K562 (cell line): ENCODE data around the gene ASB17. TPM values are rescaled to one million over a fixed set of nuclear protein-coding genes. Genes with fewer than 3 reads are reported as not detected.

Experiments used
- polyA plus RNA-seq, 8 experiments: library from polyadenylated mRNA; depleted of rRNA in 4 of 8; stranded (reverse) in 5 of 8; unstranded in 3 of 8; fragments of >200 nt; fragmentation: Nextera tagmentation in 2 of 8; fragmentation: Illumina TruSeq in 1 of 8; extraction: Ambion mirVana in 2 of 8; extraction: Trizol in 1 of 8; gene quantifications; 2 replicates each; pipeline versions ENCODE4 v1.2.1 to v1.2.3, GENCODE V29; 2011 to 2014; ENCODE audit warnings: inconsistent platforms in 1 of 8, missing spikeins in 1 of 8
- total RNA-seq, 7 experiments: library from RNA; depleted of rRNA in 6 of 7; stranded (reverse); fragments of >200 nt in 6 of 7; fragmentation: Illumina TruSeq in 2 of 7; extraction: Trizol in 2 of 7; gene quantifications; 2 replicates each; pipeline versions ENCODE4 v1.2.1 to v1.2.3, GENCODE V29; 2011 to 2021; ENCODE audit warnings: low replicate concordance in 1 of 7

ASB17 gene
- total and polyA plus RNA-seq, 9 of the 15 experiments (the other 6 are each of a cell fraction or from before 2014, with no cell fraction given): not detected

Other genes starting within 250 kb of the ASB17 start
- 80.6 and 109 TPM in 2 replicates for gene ACADM, start 207.7 kb downstream of the ASB17 start, total RNA-seq (2014; rRNA removed)
- 128 and 155 TPM in 2 replicates for gene ACADM, start 207.7 kb downstream of the ASB17 start, total RNA-seq (2014; rRNA removed; fragmentation: Illumina TruSeq; extraction: Trizol)
- 121 and 128 TPM in 2 replicates for gene ACADM, start 207.7 kb downstream of the ASB17 start, total RNA-seq (2015; rRNA removed; fragmentation: Illumina TruSeq; extraction: Trizol)
- gene ACADM, start 207.7 kb downstream of the ASB17 start, total RNA-seq (2021): 77.8 and 82.5 TPM in 2 replicates
- 83.6 and 123 TPM in 2 replicates for gene ACADM, start 207.7 kb downstream of the ASB17 start, polyA plus RNA-seq (2011; rRNA removed)
- 128 and 146 TPM in 2 replicates for gene ACADM, start 207.7 kb downstream of the ASB17 start, polyA plus RNA-seq (2014; fragmentation: Illumina TruSeq; extraction: Trizol)
- 100 to 1,000 TPM; 103 to 119 TPM for gene ACADM, start 207.7 kb downstream of the ASB17 start, polyA plus RNA-seq (2014; fragmentation: Nextera tagmentation; extraction: Ambion mirVana)
- 130 and 156 TPM in 2 replicates for gene ACADM, start 207.7 kb downstream of the ASB17 start, polyA plus RNA-seq (2014; rRNA removed)
- 140 and 148 TPM in 2 replicates for gene RABGGTB, start 146.1 kb downstream of the ASB17 start, total RNA-seq (2014; rRNA removed)
- gene RABGGTB, start 146.1 kb downstream of the ASB17 start, total RNA-seq (2014; rRNA removed; fragmentation: Illumina TruSeq; extraction: Trizol): 354 and 388 TPM in 2 replicates
- 259 and 301 TPM in 2 replicates for gene RABGGTB, start 146.1 kb downstream of the ASB17 start, total RNA-seq (2015; rRNA removed; fragmentation: Illumina TruSeq; extraction: Trizol)
- gene RABGGTB, start 146.1 kb downstream of the ASB17 start, total RNA-seq (2021): 166 and 180 TPM in 2 replicates
- gene RABGGTB, start 146.1 kb downstream of the ASB17 start, polyA plus RNA-seq (2011; rRNA removed): 230 and 328 TPM in 2 replicates
- 184 and 206 TPM in 2 replicates for gene RABGGTB, start 146.1 kb downstream of the ASB17 start, polyA plus RNA-seq (2014; fragmentation: Illumina TruSeq; extraction: Trizol)
- 100 to 1,000 TPM; 177 to 180 TPM for gene RABGGTB, start 146.1 kb downstream of the ASB17 start, polyA plus RNA-seq (2014; fragmentation: Nextera tagmentation; extraction: Ambion mirVana)
- 265 and 294 TPM in 2 replicates for gene RABGGTB, start 146.1 kb downstream of the ASB17 start, polyA plus RNA-seq (2014; rRNA removed)
- gene MSH4, start 135.5 kb downstream of the ASB17 start, total RNA-seq (2014; rRNA removed): 0.04 TPM in 1 of 2 replicates, not detected in the other
- 0.06 and 0.07 TPM in 2 replicates for gene MSH4, start 135.5 kb downstream of the ASB17 start, total RNA-seq (2014; rRNA removed; fragmentation: Illumina TruSeq; extraction: Trizol)
- 0.11 and 0.18 TPM in 2 replicates for gene MSH4, start 135.5 kb downstream of the ASB17 start, total RNA-seq (2015; rRNA removed; fragmentation: Illumina TruSeq; extraction: Trizol)
- gene MSH4, start 135.5 kb downstream of the ASB17 start, total RNA-seq (2021): 0.13 and 0.16 TPM in 2 replicates
- gene MSH4, start 135.5 kb downstream of the ASB17 start, polyA plus RNA-seq (2011; rRNA removed): 0.04 and 0.08 TPM in 2 replicates
- gene MSH4, start 135.5 kb downstream of the ASB17 start, polyA plus RNA-seq (2014; fragmentation: Illumina TruSeq; extraction: Trizol): not detected in 2 replicates
- not detected for gene MSH4, start 135.5 kb downstream of the ASB17 start, polyA plus RNA-seq (2014; fragmentation: Nextera tagmentation; extraction: Ambion mirVana)
- gene MSH4, start 135.5 kb downstream of the ASB17 start, polyA plus RNA-seq (2014; rRNA removed): 0.12 TPM in 1 of 2 replicates, not detected in the other
- not detected in 2 replicates for gene ST6GALNAC3, start 142.3 kb upstream of the ASB17 start, total RNA-seq (2014; rRNA removed)
- gene ST6GALNAC3, start 142.3 kb upstream of the ASB17 start, total RNA-seq (2014; rRNA removed; fragmentation: Illumina TruSeq; extraction: Trizol): 0.18 and 0.19 TPM in 2 replicates
- 0.04 TPM in 1 of 2 replicates, not detected in the other for gene ST6GALNAC3, start 142.3 kb upstream of the ASB17 start, total RNA-seq (2015; rRNA removed; fragmentation: Illumina TruSeq; extraction: Trizol)
- gene ST6GALNAC3, start 142.3 kb upstream of the ASB17 start, total RNA-seq (2021): 0.29 and 0.31 TPM in 2 replicates
- not detected in 2 replicates for gene ST6GALNAC3, start 142.3 kb upstream of the ASB17 start, polyA plus RNA-seq (2011; rRNA removed)
- gene ST6GALNAC3, start 142.3 kb upstream of the ASB17 start, polyA plus RNA-seq (2014; fragmentation: Illumina TruSeq; extraction: Trizol): not detected in 2 replicates
- gene ST6GALNAC3, start 142.3 kb upstream of the ASB17 start, polyA plus RNA-seq (2014; fragmentation: Nextera tagmentation; extraction: Ambion mirVana): not detected
- not detected in 2 replicates for gene ST6GALNAC3, start 142.3 kb upstream of the ASB17 start, polyA plus RNA-seq (2014; rRNA removed)